Hepatic stellate cell (primary cell): ENCODE measurements around the gene RC3H2.
"Not testable (repeated sequence)": the region's sequence is repeated elsewhere in the genome, so short reads cannot be mapped to it uniquely, and the experiment has no call there.

Experiments
- DNase-seq: peaks from one replicate; pipeline ENCODE4 v3.0.0; 2011; ENCODE audit warnings: low spot score

The RC3H2 gene

DNA sequence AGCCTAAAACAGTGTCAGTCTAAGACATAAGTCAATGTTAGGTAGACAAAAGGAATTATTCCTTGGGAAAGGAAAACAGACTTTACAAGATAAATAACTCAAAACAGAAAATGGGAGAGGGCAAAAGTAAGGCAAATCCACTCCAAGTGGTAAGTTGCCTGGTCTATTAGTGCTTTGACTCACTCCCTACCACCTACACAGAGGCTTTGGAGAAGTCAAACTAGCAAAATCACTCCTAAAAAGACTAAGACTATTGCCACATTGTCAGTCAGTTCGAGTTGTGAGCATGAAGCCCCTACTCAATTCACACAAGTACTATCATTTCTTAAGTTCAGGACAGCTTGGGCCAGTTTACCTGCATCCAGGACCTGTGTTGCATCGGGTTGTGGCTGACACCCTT, 13.2 kb upstream of the RC3H2 start:
- DNase-seq, result no peak

DNA sequence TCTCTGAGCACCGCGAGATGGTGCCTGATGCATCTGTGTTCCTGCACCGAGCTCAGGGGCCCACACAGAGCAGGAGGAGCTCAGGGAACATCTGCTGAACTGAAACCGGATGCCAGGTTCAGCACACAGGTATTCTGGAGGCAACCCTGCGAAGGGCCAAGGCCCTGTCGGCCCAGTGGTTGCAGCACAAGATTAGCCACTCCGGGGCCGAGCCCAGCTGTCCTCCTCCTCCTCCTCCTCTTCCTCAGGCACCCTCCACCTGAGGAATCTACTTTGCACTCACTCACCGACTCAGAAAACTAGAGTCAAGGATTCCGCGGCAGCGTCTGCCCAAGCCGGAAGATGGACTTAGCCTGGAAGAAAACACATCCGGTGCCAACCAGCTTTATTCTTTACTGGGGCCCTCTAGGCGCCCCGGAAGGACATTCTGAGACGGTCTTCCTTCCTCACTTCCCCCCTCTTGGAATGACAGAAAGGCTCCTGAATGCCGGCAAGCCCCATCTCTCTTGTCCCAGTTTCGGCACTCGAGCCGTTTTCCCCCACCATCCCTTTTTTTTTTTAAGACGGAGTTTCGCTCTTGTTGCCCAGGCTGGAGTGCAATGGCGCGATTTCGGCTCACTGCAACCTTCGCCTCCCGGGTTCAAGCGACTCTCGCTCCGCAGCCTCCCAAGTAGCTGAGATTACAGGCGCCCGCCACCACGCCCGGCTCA, 8.0 kb upstream of the RC3H2 start, which contains the start of gene ZBTB6:
ZBTB6 (minus strand) TSS at position 360 of the 710 bp plus-strand sequence. CDS start 1,251 bp downstream, outside the sequence.
- peak; percentile 75 for DNase-seq

DNA sequence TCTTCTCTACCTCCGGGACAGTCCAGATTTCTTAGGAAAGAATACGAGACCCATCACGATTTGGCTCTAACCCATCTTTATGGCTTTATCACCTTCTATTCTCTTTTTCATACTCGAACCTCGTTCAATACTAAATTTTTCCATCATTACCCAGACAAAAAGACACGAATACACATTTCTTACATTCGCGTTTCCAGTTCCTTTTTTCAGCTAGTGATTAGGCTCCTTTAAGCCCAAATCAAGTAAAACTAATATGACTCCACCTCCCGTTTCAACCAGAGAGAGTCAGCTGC, 7.5 kb upstream of the RC3H2 start:
- DNase-seq, result no peak

DNA sequence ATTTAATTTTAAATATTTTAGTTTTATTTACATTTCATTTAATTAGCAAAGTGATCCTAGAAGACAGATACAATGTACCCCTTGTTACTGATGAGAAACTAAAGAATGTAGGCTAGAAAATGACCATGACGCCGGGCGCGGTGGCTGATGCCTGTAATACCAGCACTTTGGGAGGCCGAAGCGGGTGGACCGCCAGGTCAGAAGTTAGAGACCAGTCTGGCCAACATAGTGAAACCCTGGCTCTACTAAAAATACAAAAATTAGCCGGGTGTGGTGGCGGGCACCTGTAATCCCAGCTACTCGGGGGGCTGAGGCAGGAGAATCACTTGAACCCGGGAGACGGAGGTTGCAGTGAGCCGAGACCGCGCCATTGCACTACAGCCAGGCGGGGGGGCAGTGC, 963 bp upstream of the RC3H2 start:
- not testable (repeated sequence) for DNase-seq

DNA sequence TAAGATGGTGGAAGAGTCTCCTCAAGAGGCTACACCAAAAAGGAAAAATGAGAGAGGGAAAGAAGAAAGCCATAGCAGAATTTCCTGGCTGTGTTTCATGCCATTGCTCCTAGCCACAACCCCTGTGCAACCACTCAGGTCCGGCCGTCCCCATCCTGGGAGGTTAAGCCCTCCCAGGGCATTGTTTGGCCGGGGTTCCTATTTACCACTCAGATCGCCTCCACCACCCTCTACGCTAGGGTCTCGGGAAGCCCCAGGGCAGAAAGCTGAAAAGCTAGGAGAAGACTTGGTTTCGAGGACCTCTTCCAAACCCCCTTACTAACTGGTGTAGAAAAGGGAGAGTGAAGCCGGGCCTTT, 715 bp downstream of the RC3H2 start:
- DNase-seq, result peak; percentile 40

DNA sequence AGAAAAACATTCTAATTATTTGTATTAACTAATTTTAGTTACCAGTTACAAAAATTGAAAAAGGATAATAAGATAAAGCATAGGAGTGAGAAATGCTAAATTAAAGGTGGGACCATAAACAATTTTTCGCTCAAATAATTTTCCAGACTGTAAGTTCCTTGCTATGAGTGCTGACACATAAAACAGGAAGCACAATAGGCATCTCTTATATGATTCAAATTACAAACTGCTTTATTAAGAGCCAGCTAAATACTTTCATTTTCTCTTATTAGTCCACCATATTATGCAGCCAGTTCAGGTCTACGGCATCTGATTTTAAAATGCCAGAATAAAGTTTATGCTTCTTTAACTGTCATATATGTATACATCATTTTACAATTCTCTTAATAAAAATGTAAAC, 4.4 kb downstream of the RC3H2 start:
- peak; percentile 16 for DNase-seq

DNA sequence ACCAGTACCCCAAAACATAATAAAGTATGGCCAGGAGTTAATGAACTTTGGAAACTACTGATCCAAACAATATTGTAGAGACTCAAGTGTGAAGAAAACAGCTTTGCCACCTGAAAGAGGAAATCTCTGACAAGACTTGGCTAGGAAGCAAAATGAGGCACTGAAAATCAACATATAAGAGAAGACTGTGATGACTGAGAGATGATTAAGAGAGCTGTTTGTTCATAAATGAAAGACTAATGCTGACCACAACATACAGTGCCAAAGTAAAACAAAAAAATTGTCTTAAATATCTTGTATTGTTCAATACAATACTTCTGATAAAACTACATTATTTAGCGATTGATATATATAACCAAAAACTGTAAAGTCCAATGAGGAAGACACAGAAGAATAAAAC, 7.2 kb downstream of the RC3H2 start:
- no peak for DNase-seq

DNA sequence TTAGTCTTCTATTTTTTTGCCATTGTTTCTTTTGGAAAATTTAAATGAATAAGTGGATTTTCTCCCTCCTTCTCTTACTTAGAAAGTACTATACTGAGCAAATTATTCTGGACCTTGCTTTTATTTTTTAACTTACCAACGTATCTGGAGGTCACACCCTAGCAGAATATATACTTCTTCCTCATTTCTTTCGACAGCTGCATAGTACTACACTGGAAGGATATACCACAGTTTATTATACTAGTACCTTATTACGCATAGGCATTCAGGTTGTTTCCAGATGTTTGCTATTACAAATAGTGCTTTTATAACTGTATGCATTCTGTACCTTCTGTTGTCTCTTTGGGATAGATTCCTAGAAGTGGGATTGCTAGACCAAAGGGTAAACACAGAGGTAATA, 16.7 kb downstream of the RC3H2 start:
- DNase-seq, result no peak

DNA sequence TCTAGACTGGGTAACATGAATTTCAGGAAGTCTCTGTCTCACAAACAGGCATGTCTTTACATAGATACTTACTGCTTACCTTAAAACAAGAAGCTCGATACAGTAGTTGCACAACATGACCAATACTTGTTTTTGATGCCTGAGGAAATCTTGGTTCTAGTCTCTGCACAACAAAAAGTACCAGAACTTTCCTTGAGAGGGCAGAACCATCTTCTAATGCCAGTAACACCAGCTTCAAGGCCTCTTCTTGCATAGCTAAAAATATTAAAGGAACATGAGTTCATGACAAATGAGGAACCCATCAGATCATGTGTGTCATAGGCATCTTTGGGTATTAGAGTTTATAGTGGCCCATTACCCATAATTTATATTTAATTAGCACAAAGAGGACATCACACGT, 22.0 kb downstream of the RC3H2 start:
- DNase-seq, result no peak

DNA sequence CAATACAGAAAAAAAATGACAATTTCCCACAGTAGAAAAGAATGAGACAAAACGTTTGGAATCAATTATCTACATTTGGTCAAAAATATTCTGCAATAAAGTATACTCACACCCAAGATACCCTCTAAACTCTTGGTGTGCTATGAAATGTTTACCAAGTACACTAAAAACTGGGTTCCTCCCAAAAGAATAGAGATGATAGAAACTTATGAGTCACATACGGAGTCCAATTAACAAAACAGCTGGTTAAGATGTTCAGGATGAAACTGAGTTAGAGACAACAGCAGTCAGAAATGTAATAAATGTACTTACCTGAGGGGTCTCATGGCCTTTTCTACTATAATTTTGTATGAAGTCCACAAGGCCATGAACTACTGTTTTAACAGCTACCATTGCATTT, 25.7 kb downstream of the RC3H2 start:
- no peak for DNase-seq

DNA sequence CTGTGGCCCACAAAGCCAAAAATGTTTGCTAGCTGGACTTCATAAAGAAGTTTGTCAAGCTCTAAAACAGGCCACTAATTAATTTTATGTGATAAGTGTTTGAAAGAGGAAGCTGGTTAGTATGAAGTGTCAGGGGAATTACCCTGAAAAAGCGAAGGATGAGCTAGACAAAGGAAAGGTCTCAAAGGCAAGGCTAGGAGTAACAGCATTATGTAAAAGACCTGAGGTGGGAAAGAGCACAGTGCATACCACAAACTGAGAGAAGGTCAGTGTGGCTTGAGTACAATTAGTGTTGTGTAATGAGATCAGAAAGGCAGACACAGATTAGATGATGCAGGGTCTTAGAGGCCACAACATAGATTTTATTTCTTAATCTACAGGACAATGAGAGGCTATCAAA, 29.6 kb downstream of the RC3H2 start:
- no peak for DNase-seq

DNA sequence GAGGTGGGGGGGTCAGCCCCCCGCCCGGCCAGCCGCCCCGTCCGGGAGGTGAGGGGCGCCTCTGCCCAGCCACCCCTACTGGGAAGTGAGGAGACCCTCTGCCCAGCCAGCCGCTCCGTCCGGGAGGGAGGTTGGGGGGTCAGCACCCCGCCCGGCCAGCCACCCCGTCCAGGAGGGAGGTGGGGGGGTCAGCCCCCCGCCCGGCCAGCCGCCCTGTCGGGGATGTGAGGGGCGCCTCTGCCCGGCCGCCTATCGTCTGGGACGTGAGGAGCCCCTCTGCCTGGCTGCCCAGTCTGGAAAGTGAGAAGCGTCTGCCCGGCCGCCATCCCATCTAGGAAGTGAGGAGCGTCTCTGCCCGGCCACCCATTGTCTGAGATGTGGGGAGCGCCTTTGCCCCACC, 37.9 kb downstream of the RC3H2 start:
- DNase-seq, result not testable (repeated sequence)

DNA sequence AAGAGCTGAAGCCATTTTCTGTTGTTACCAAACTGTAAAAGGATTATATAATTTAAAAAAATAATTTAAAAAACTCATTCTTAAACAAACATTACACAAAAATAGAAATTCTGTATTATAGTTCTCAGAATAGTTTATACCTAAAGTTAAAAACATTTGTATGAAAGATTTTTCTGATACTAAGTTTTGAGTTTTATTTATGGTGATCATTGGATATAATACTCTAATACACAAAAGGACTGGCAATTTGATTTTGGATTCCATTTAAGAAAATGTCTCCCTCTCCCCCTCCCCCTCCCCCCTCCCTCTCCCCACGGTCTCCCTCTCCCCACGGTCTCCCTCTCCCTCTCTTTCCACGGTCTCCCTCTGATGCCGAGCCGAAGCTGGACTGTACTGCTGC, 39.1 kb downstream of the RC3H2 start:
- DNase-seq, result no peak

DNA sequence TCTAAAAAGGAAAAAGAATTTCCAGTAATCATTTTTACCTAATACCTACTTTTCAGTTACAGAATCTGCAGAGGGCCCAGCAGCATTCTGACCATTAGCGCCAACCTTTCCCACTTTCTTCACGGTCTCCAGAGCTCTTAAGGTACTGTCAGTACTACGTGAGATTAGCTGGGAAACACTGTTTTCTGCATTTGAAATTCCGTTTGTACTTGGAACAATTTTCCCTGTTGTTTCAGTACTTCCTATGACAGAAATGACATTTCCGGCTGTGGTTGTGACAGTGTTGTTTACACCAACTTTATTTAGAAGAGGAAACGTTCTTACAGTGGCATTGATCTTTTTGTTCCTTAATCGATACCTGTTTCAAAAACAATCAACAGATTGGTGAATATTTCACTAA, 39.9 kb downstream of the RC3H2 start:
- no peak for DNase-seq

DNA sequence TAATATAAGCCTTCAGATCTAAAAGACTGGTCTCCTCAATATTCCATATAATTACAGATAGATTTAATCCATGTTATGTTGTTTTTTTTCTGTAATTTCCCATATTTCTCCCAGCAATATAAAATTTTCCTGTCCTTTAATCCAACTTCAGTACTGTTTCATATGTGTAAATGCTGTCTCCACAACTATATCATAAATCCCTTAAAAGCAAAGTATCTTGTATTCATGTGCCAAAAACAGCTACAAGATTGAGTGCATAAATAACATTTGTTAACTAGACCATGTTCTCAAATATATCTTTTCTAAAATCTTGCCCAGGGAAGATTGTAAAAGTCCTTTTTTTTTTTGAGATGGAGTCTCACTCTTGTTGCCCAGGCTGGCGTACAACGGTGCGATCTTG, 41.8 kb downstream of the RC3H2 start:
- no peak for DNase-seq

DNA sequence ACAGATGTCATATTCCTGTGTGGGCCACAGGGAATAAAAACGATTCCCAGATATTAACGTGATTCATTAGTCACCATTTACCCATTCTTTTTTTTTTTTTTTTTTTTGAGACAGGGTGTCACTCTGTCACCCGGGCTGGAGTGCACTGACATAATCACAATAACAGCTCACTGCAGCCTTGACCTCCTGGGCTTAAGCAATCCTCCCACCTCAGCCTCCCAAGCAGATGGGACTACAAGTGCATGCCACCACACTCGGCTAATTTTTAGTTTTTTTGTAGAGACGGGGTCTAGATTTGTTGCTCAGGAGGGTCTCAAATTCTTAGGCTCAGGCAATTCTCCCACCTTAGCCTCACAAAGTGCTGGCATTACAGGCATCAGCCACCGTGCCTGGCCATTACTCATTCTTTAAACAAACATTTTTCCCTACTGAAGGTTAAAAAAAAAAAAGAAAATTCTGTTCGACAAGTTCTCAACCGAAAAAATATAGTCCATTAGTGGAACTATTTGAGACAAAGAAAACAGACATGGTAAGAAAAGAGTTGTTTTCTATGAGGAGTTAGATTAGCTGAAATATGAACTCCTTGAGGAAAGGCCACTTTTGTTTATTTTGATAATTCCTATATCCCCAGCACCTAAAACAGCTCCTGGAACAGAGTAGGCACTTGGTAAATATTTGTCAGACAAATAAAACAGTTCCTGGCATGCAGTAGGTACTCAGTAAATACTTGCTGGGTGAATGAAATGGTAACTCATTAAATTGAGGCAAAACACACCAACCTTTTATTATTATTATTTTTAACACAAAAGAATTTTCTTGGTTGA, 44.6 kb downstream of the RC3H2 start:
- DNase-seq, result no peak

DNA sequence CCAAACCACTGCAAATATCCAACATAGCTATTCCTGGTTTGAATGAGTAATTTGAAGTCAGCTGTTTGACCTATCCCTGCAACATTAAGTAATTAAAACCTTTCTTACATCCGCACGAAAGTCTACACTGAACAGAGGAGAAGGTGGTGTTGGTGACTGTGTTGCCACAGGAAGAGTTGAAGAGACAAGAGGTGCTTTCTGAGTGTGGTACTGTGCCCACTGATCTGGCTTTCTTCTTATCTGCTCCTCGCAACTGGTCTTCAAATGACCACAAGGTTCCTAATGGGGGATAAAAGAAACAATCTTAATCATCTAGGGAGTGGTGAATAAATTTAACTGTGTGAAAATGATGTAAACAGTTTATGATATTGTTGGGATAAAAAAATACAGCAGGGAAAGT, 47.3 kb downstream of the RC3H2 start:
- no peak for DNase-seq

DNA sequence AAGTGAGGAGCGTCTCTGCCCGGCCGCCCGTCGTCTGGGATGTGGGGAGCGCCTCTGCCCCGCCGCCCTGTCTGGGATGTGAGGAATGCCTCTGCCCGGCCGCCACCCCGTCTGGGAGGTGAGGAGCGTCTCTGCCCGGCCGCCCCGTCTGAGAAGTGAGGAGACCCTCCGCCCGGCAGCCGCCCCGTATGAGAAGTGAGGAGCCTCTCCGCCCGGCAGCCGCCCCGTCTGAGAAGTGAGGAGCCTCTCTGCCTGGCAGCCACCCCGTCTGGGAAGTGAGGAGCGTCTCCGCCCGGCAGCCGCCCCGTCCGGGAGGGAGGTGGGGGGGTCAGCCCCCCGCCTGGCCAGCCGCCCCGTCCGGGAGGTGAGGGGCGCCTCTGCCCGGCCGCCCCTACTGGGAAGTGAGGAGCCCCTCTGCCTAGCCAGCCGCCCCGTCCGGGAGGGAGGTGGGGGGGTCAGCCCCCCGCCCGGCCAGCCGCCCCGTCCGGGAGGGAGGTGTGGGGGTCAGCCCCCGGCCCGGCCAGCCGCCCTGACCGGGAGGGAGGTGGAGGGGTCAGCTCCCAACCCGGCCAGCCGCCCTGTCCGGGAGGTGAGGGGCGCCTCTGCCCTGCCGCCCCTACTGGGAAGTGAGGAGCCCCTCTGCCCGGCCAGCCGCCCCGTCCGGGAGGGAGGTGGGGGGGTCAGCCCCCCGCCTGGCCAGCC, 52.9 kb downstream of the RC3H2 start:
- DNase-seq, result not testable (repeated sequence)

DNA sequence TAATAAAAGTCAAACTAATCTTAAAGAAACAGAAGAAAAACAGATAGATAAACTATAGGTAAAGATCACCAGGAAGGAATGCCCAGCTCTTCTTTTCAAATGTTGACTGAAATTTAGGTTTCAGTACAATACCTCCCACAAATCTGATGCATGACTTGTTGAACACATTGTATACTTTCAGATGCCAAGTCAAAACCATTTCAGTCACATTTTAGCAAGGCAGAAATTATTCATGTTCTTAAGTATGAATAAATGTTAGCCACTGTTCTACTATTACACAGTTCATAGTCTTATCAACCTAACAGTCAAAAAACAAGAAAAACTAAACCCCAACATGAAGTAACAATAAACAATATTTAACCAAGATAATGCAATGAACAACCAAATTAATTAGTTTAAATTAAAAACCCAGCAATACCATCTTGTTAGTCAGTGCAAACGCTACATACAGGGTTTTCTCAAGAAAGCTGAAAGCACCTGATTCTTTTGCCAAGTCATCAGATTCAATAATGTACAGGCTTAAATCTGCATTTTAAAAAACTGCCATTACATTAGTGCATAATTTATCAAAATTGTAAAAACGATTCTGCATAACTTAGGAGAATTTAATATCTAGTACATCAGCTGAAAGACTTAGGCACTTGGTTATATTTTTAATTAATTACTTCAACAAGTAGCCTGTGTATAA, 56.8 kb downstream of the RC3H2 start:
- DNase-seq, result no peak

DNA sequence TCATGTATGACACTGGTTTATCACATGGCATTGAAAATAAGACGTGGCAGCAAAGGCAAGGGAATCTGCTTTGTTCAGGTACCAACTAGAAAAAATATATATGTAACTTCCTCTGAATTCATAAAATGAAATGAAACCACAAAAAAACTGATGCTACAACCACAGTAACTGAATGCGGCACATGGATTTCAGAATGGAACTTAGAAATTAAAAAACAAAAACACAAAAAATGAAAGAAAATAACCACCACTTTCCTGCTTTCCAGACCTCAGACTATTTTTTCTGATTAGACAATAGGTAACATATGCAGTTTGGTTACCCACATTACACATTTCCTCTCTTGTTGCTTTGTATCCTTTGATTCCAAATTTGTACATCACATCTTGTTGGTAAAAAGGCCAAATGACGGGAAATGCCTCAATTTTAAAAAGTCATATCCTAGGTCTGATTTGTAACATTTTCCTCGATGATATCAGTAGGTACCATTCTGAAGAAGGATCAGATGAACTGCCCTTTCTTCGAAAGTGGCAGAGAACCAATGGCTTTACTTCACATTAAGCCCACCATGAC, 58.7 kb downstream of the RC3H2 start:
- no peak for DNase-seq

DNA sequence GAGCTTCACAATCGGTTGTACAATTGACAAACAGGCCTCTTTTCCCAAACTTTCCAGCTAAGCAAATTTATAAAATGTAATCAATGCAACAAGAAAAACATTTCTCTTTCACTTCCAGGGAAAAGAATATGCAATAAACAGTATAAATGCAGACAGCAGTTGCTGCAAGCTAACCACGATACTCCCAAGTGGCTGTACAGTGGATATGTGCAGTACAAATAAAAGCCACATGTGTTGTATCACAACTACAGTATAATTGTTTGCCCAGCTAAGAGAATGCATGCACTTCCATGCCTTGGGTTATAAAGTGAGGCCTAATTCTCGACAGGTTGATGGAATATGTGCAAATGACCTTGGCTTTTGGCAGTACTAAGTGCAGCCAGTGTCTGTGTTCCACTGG, 60.0 kb downstream of the RC3H2 start:
- DNase-seq, result no peak

DNA sequence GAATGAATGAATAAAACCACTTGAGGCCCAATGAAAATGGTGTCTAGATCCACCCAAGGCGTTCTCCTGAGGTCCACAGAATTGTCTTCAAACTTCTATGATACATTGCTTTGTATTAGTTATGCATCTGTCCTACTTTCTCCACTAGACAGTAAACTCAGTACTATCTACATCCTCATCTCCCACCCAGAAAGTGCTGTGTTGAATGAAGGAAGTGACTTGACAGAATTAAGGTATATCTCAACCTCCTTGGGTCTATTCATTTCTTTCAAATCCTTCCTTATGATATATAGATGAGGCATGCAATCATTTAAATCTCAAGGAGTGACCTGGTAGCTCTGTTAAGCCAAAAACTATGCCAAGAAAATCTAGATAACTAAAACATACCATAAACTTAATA, 61.0 kb downstream of the RC3H2 start:
- no peak for DNase-seq
